Measurements from ENCODE around the gene KCNN1. TPM values are rescaled to one million over a fixed set of nuclear protein-coding genes. Genes with fewer than 3 reads are reported as not detected.
A peak's percentile ranks its signal among the peaks of the same experiment; 100 is the strongest.

The KCNN1 gene
- total and polyA plus RNA-seq, 7 experiments from 2014 or later: 0.05 TPM; not detected in 6

GRCh38 chr19:18008814-18009213 is 41.9 kb downstream of the KCNN1 start:
- H3K36me3 Mint-ChIP-seq: peaks cover 8 to 43% (median 17%) of the 10 kb centered on the region in 5 donors
- peaks cover 22 to 49% (median 37%) of the 10 kb centered on the region in 7 donors for H3K4me1 Mint-ChIP-seq
- DNase-seq (no peak), ATAC-seq (no peak)
- H3K27ac Mint-ChIP-seq: peak overlapping the region; percentile 77 to 99 (median 95)
- H3K4me1 ChIP-seq (ENCODE audit: control insufficient read depth in 2 of 2, insufficient read depth in 2 of 2, low read length in 2 of 2): peaks cover 20 to 45% of the 10 kb centered on the region in 2 donors
- H3K9me3 Mint-ChIP-seq: peaks cover 0 to 2% (median 0%) of the 10 kb centered on the region in 11 donors
- peak overlapping the region; percentile 86 to 95 (median 92) for H3K4me3 Mint-ChIP-seq
- POLR2A ChIA-PET: interaction anchor here (0.6 to 28.2 kb wide), 7 partner anchors 8 to 320 kb away, joined by 3 to 961 read pairs (median 5); partner anchors contain the start of gene PIK3R2
- CTCF ChIA-PET: interaction anchor here (0.6 to 12.8 kb wide), 6 partner anchors 15 to 89 kb away, joined by 3 to 147 read pairs (median 8); partner anchors contain the start of gene MAST3
- peaks cover 0 to 53% (median 21%) of the 10 kb centered on the region in 3 experiments for H3K36me3 ChIP-seq (ENCODE audit: control insufficient read depth in 2 of 3, insufficient read depth in 3 of 3, low read length in 3 of 3)
- H3K27me3 Mint-ChIP-seq: no peaks in the 10 kb centered on the region
- H3K4me3 ChIP-seq (ENCODE audit: low read length): peak overlapping the region; percentile 79
- peak overlapping the region; percentile 91 for H3K27ac ChIP-seq (ENCODE audit: low read depth, low read length)
- no peaks in the 10 kb centered on the region for H3K27me3 ChIP-seq (ENCODE audit: control insufficient read depth in 2 of 2, insufficient read depth in 2 of 2, low read length in 2 of 2)
- no peaks in the 10 kb centered on the region for H3K9me3 ChIP-seq (ENCODE audit: control insufficient read depth in 2 of 3, low read length in 3 of 3)
- intact Hi-C loops (cut with micrococcal nuclease): loop anchor here (1.0 to 5.0 kb wide), 4 partner anchors 12 to 590 kb away; partner anchors contain the start of gene LSM4 (in 1 of the 2)

DNA sequence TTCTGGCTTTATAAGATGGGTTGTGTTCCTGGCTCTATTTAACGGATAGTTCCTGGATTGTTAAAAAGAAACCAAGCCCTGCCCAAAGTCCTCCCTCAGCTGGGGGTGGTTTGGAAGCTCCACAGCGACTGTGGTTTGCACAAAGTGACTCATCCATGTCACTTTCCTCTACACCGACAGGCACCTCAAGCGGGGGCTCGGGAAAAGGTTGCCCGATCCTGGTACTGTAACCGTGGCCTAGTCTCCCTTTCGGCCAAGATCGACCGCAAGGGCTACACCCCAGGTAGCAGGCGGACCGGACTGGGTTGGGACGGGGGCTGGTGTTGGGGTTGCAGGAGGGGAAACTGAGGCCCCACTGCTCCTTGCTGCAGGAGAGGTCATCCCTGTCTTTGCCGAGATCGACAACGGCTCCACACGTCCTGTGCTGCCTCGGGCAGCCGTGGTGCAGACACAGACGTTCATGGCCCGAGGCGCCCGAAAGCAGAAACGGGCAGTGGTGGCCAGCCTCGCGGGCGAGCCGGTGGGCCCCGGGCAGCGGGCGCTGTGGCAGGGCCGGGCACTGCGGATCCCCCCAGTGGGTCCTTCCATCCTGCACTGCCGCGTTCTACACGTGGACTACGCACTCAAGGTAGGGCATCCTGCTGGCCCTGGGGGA is 42.6 kb downstream of the KCNN1 start:
- POLR2A ChIA-PET: interaction anchor here (0.6 to 28.2 kb wide), 7 partner anchors 9 to 320 kb away, joined by 3 to 961 read pairs (median 4); partner anchors contain the start of gene PIK3R2
- Histone ChIP-seq H3K9me3 (ENCODE audit: control insufficient read depth in 2 of 3, low read length in 3 of 3) (no peaks in the 10 kb centered on the region), H3K36me3 (ENCODE audit: control insufficient read depth in 2 of 3, insufficient read depth in 3 of 3, low read length in 3 of 3) (peaks cover 0 to 54% (median 22%) of the 10 kb centered on the region in 3 experiments), H3K27me3 (ENCODE audit: control insufficient read depth in 2 of 2, insufficient read depth in 2 of 2, low read length in 2 of 2) (no peaks in the 10 kb centered on the region), H3K27ac (ENCODE audit: low read depth, low read length) (peak overlapping the region; percentile 91), H3K4me3 (ENCODE audit: low read length) (peak overlapping the region; percentile 79), H3K4me1 (ENCODE audit: control insufficient read depth in 2 of 2, insufficient read depth in 2 of 2, low read length in 2 of 2) (peaks cover 27 to 52% of the 10 kb centered on the region in 2 donors)
- intact Hi-C loops (cut with micrococcal nuclease): loop anchor here in 1 of 2 donors (2.0 to 5.0 kb wide), 2 partner anchors 313 to 591 kb away; partner anchors contain the start of gene LSM4
- Mint-ChIP-seq H3K4me1 (peaks cover 28 to 57% (median 44%) of the 10 kb centered on the region in 7 donors), H3K27me3 (no peaks in the 10 kb centered on the region), H3K9me3 (peaks cover 0 to 2% (median 0%) of the 10 kb centered on the region in 11 donors), H3K36me3 (peaks cover 8 to 49% (median 24%) of the 10 kb centered on the region in 5 donors), H3K4me3 (peak overlapping the region; percentile 86 to 95 (median 92)), H3K27ac (peak overlapping the region; percentile 77 to 99 (median 95))
- ATAC-seq: no peak
- peak in 1 of 9 donors; percentile 49 for DNase-seq
- CTCF ChIA-PET: interaction anchor here (0.6 to 12.8 kb wide), 3 partner anchors 50 to 145 kb away, joined by 3 to 147 read pairs (median 4); no protein-coding TSS in a partner anchor

- H3K36me3 Mint-ChIP-seq: peaks cover 8 to 51% (median 24%) of the 10 kb centered on the region in 5 donors
These were observed 43.2 kb downstream of the KCNN1 start for GRCh38 chr19:18010149-18010548.

GRCh38 chr19:18013210-18014111 is 46.6 kb downstream of the KCNN1 start:
- Histone ChIP-seq H3K36me3 (ENCODE audit: control insufficient read depth in 2 of 3, insufficient read depth in 3 of 3, low read length in 3 of 3) (peaks cover 0 to 56% (median 22%) of the 10 kb centered on the region in 3 experiments), H3K27ac (ENCODE audit: low read depth, low read length) (peak overlapping the region; percentile 80)
- ATAC-seq: peak; percentile 28

More at GRCh38 chr19:18010149-18010548, 43.2 kb downstream of the KCNN1 start:
- Mint-ChIP-seq H3K9me3 (peaks cover 0 to 2% (median 0%) of the 10 kb centered on the region in 11 donors), H3K4me1 (peaks cover 28 to 62% (median 49%) of the 10 kb centered on the region in 7 donors), H3K27me3 (no peaks in the 10 kb centered on the region), H3K27ac (peak overlapping the region in 8 of 9 donors; percentile 81 to 94 (median 90)), H3K4me3 (peak overlapping the region in 9 of 10 donors; percentile 23 to 92 (median 73))
- intact Hi-C loops (cut with micrococcal nuclease): no loop called here
- peak overlapping the region; percentile 52 for H3K27ac ChIP-seq (ENCODE audit: low read depth, low read length)
- ChIA-PET CTCF (interaction anchor here (0.6 to 12.8 kb wide), 2 partner anchors 49 to 144 kb away, joined by 3 to 147 read pairs; no protein-coding TSS in a partner anchor), POLR2A (interaction anchor here (0.8 to 28.2 kb wide), 6 partner anchors 9 to 90 kb away, joined by 3 to 961 read pairs (median 4); no protein-coding TSS in a partner anchor)
- no peaks in the 10 kb centered on the region for H3K9me3 ChIP-seq (ENCODE audit: control insufficient read depth in 2 of 3, low read length in 3 of 3)
- H3K4me1 ChIP-seq (ENCODE audit: control insufficient read depth in 2 of 2, insufficient read depth in 2 of 2, low read length in 2 of 2): peaks cover 27 to 58% of the 10 kb centered on the region in 2 donors
- no peaks in the 10 kb centered on the region for H3K27me3 ChIP-seq (ENCODE audit: control insufficient read depth in 2 of 2, insufficient read depth in 2 of 2, low read length in 2 of 2)
- ATAC-seq (no peak), DNase-seq (no peak)
- no peak overlapping the region for H3K4me3 ChIP-seq (ENCODE audit: low read length)
- peaks cover 0 to 57% (median 22%) of the 10 kb centered on the region in 3 experiments for H3K36me3 ChIP-seq (ENCODE audit: control insufficient read depth in 2 of 3, insufficient read depth in 3 of 3, low read length in 3 of 3)

GRCh38 chr19:18014197-18014596 is 47.3 kb downstream of the KCNN1 start:
- H3K36me3 ChIP-seq (ENCODE audit: control insufficient read depth in 2 of 3, insufficient read depth in 3 of 3, low read length in 3 of 3): peaks cover 0 to 49% (median 22%) of the 10 kb centered on the region in 3 experiments
- H3K4me3 Mint-ChIP-seq: peak overlapping the region; percentile 71 to 94 (median 84)
- H3K36me3 Mint-ChIP-seq: peaks cover 8 to 42% (median 26%) of the 10 kb centered on the region in 5 donors
- H3K27me3 ChIP-seq (ENCODE audit: control insufficient read depth in 2 of 2, insufficient read depth in 2 of 2, low read length in 2 of 2): no peaks in the 10 kb centered on the region
- DNase-seq (peak in 7 of 9 donors; percentile 76 to 87 (median 85)), ATAC-seq (peak; percentile 90)
- H3K4me1 Mint-ChIP-seq: peaks cover 44 to 75% (median 65%) of the 10 kb centered on the region in 7 donors
- CTCF ChIA-PET: interaction anchor here (0.6 to 12.8 kb wide), 3 partner anchors 31 to 110 kb away, joined by 4 to 147 read pairs (median 4); no protein-coding TSS in a partner anchor
- H3K27ac ChIP-seq (ENCODE audit: low read depth, low read length): peak overlapping the region; percentile 80
- H3K9me3 ChIP-seq (ENCODE audit: control insufficient read depth in 2 of 3, low read length in 3 of 3): no peaks in the 10 kb centered on the region
- intact Hi-C loops (cut with micrococcal nuclease): loop anchor here (1.0 kb wide), 3 partner anchors 8 to 31 kb away; no protein-coding TSS in a partner anchor
- peaks cover 8 to 69% of the 10 kb centered on the region in 2 donors for H3K4me1 ChIP-seq (ENCODE audit: control insufficient read depth in 2 of 2, insufficient read depth in 2 of 2, low read length in 2 of 2)
- no peaks in the 10 kb centered on the region for H3K27me3 Mint-ChIP-seq
- H3K9me3 Mint-ChIP-seq: peaks cover 0 to 2% (median 0%) of the 10 kb centered on the region in 11 donors
- POLR2A ChIA-PET: interaction anchor here (1.0 to 28.2 kb wide), 5 partner anchors 28 to 155 kb away, joined by 3 to 961 read pairs (median 3); partner anchors contain the start of gene RPL18A
- H3K27ac Mint-ChIP-seq: peak overlapping the region; percentile 92 to 100 (median 98)
- peak overlapping the region; percentile 23 for H3K4me3 ChIP-seq (ENCODE audit: low read length)

More at GRCh38 chr19:18013210-18014111, 46.6 kb downstream of the KCNN1 start:
- peaks cover 45 to 77% (median 65%) of the 10 kb centered on the region in 7 donors for H3K4me1 Mint-ChIP-seq
- Histone ChIP-seq H3K9me3 (ENCODE audit: control insufficient read depth in 2 of 3, low read length in 3 of 3) (no peaks in the 10 kb centered on the region), H3K27me3 (ENCODE audit: control insufficient read depth in 2 of 2, insufficient read depth in 2 of 2, low read length in 2 of 2) (no peaks in the 10 kb centered on the region), H3K4me1 (ENCODE audit: control insufficient read depth in 2 of 2, insufficient read depth in 2 of 2, low read length in 2 of 2) (peaks cover 13 to 77% of the 10 kb centered on the region in 2 donors), H3K4me3 (ENCODE audit: low read length) (peak overlapping the region; percentile 23)
- CTCF ChIA-PET: interaction anchor here (0.7 to 12.8 kb wide), 3 partner anchors 11 to 46 kb away, joined by 3 to 147 read pairs (median 6); no protein-coding TSS in a partner anchor
- peak overlapping the region; percentile 92 to 100 (median 98) for H3K27ac Mint-ChIP-seq
- peak in 3 of 9 donors; percentile 36 to 51 (median 50) for DNase-seq
- H3K27me3 Mint-ChIP-seq: no peaks in the 10 kb centered on the region
- peak overlapping the region; percentile 71 to 94 (median 84) for H3K4me3 Mint-ChIP-seq
- peaks cover 8 to 50% (median 26%) of the 10 kb centered on the region in 5 donors for H3K36me3 Mint-ChIP-seq
- intact Hi-C loops (cut with micrococcal nuclease): loop anchor here (1.0 kb wide), 3 partner anchors 9 to 32 kb away; no protein-coding TSS in a partner anchor
- H3K9me3 Mint-ChIP-seq: peaks cover 0 to 1% (median 0%) of the 10 kb centered on the region in 11 donors
- POLR2A ChIA-PET: interaction anchor here (1.0 to 28.2 kb wide), 5 partner anchors 28 to 154 kb away, joined by 3 to 961 read pairs (median 3); partner anchors contain the start of genes CCDC124 and RPL18A
